Retinal pigment epithelial cell (primary cell): ENCODE measurements around the gene TMEM179B.

ENCODE experiments used
- DNase-seq: peaks from one replicate; pipeline ENCODE4 v3.0.0-alpha.2; 2010; ENCODE audit warnings: low read depth
- H3K4me3 ChIP-seq: 2 replicates; pipeline ENCODE4 v1.5.1; 2011; ENCODE audit warnings: mild to moderate bottlenecking, low read length, control low read depth, moderate library complexity
- TF ChIP-seq, protein P1 (sequence below): conservative IDR thresholded peaks from 2 replicates; pipeline ENCODE4 v1.5.1; 2011; ENCODE audit warnings: low read depth, low read length, control low read depth, inconsistent platforms

Gene TMEM179B

DNA sequence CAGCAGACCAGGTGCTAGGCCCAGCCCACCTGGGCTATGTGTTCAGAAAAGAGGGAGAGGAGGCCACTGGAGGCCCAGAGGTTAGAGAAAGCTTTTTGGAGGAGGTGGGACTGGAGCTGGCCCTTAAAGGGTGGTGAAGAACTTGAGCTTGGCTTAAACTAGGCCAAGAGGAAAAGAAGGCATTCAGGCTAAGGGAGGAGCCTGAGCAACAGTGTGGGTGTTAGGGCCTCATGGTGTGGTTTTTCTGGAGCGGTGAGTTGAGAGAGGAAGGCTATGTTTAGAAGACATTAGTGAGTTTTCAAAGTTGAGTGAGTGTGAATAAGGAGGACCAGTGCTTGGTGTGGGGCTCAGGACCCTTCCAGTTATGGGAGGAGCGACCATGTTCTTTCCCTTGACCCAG, 9.8 kb upstream of the TMEM179B start:
- DNase-seq = no peak
- TF ChIP-seq, protein P1, sequence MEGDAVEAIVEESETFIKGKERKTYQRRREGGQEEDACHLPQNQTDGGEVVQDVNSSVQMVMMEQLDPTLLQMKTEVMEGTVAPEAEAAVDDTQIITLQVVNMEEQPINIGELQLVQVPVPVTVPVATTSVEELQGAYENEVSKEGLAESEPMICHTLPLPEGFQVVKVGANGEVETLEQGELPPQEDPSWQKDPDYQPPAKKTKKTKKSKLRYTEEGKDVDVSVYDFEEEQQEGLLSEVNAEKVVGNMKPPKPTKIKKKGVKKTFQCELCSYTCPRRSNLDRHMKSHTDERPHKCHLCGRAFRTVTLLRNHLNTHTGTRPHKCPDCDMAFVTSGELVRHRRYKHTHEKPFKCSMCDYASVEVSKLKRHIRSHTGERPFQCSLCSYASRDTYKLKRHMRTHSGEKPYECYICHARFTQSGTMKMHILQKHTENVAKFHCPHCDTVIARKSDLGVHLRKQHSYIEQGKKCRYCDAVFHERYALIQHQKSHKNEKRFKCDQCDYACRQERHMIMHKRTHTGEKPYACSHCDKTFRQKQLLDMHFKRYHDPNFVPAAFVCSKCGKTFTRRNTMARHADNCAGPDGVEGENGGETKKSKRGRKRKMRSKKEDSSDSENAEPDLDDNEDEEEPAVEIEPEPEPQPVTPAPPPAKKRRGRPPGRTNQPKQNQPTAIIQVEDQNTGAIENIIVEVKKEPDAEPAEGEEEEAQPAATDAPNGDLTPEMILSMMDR = no peak
- no peak overlapping the region for H3K4me3 ChIP-seq

DNA sequence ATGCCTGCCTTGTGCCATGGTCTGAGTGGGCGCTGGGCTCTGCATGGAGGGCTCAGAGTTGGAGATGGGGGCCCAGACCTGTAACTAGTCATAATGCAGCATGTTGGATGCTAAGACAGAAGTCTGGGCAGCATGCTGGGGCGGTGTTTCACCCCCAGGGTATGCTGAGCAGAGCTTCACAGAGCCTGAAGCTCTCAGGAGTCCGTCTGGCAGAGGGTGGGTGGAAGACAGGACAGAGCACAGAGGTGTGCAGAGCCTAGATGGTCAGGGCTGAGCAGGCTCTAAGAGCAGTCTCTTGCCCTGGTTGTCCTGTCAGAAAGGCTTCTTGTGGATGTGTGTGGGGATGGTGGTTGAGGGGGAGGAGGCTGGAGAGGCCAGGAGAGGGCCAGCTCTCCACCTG, 8.8 kb upstream of the TMEM179B start:
- no peak for DNase-seq
- TF ChIP-seq, protein P1 = no peak
- no peak overlapping the region for H3K4me3 ChIP-seq

DNA sequence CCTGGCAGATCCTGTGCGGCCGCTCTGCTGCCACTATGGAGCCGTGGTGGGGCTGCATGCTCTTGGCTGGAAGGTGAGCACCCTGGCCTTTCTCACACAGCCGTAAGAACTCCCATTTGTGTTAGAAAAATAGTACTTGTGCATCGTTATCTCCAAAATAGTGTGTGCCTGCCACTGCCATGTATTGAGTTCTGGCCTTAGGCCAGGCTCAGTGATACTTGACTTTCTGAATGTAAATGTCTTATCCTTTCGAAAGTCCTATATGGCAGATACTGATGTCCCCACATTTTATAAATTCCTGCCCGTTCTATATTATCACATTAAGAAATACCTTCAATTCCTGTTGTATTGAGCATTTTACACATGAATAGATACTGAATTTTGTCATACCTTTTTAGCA, 4.4 kb upstream of the TMEM179B start:
- H3K4me3 ChIP-seq = no peak overlapping the region
- TF ChIP-seq, protein P1 = no peak
- DNase-seq = no peak

DNA sequence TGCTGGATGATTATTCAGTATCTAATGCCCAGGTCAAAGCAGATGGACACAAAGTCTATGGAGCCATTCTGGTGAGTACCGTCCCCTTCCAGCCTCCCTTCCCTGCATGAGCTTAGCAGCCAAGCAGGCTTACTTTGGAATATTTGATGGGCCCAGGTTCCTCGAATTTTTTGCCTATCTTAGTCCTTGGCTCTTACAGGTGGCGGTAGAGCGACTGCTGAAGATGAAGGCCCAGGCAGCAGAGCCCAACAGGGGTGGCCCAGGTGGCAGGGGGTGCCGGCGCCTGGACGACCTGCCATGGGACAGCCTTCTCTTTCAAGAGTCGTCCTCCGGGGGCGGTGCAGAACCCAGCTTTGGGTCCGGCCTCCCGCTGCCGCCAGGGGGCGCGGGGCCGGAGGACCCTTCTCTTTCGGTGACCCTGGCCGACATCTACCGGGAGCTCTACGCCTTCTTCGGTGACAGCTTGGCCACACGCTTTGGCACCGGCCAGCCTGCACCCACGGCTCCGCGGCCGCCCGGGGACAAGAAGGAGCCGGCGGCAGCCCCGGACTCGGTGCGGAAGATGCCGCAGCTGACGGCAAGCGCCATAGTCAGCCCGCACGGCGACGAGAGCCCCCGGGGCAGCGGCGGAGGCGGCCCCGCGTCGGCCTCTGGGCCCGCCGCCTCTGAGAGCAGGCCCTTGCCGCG, 741 bp upstream of the TMEM179B start:
- H3K4me3 ChIP-seq = peak overlapping the region; percentile 92
- peak; percentile 32 for DNase-seq
- TF ChIP-seq, protein P1 = peak; percentile 99

DNA sequence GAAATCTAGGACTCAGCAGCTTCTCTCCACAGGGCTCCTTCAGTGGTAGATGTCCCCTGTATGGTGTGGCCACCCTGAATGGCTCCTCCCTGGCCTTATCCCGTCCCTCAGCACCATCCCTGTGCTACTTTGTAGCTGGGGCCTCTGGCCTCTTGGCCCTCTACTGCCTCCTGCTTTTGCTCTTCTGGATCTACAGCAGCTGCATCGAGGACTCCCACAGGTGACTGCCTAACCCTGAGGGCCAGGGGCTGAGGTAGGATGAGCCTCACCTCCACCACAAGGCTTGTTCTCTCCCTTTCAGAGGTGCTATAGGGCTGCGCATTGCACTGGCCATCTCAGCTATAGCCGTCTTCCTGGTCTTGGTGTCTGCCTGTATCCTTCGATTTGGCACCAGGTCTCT, 1.8 kb downstream of the TMEM179B start:
- no peak overlapping the region for H3K4me3 ChIP-seq
- TF ChIP-seq, protein P1 = no peak
- no peak for DNase-seq

DNA sequence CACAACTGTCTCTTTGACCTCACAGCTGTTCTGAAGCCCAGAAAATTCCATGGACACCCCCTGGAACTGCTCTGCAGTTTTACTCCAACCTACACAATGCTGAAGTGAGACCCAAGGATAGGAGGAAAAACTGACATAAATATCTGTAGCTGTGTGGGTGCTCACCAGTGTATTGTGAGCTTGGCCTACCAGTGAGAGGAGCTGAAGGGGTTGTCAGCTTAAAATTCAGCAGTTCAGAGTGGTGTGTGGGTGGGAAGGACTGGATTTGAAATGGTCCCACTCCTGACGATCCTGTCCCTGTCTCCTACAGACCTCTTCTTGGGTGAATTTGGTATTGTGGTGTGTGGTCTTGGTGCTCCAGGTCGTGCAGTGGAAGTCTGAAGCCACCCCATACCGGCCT, 2.4 kb downstream of the TMEM179B start:
- no peak overlapping the region for H3K4me3 ChIP-seq
- DNase-seq = no peak
- TF ChIP-seq, protein P1 = no peak

DNA sequence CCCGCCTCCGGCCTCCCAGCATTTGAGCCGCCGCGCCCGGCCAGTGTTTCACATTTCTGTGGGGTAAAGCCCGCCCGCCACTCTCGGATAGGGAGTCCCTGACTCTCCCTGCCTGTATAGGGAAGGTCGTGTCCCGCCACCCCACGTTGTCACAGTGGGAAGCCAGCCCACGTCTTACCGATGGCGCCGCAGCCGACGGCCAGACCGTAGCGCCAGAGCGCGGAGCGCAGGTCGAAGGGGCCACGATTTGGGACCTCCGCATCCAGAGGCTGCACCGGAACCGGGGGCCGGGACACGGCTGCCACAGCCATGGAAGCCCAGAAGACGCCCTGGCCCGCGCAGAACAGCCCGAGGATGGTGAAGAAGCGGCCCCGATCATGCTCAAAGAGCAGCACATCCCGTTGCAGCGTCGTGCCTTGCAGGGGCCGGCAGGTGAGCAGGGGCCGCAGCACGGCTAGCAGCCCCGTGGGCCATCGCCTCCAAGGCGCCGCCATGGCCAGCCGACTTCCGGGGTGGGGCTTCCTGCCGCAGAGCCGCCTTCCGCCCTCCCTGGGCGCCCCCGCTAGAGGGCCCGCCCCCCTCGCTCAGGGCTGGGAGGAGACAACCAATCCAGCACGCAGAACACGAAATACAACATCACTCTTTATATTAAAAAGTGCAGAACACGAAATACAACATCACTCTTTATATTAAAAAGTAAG, 4.4 kb downstream of the TMEM179B start, which contains the start of gene TMEM223:
Gene TMEM223, minus strand, starts transcription at position 506 of the 701 bp plus-strand sequence. Its CDS starts 12 bp downstream, at position 494.
- peak within 1 kb of the TSS; percentile 90 for H3K4me3 ChIP-seq
- DNase-seq = peak; percentile 25
- TF ChIP-seq, protein P1 = no peak
